Mucosa of stomach (tissue), 1 donor: ENCODE data around the gene DHCR24.

Experiments used
- H3K27me3 ChIP-seq: one replicate; pipeline ENCODE4 v1.7.0; 2013; ENCODE audit warnings: mild to moderate bottlenecking, low read length; ENCODE audit not compliant: control insufficient read depth, insufficient read depth
- H3K36me3 ChIP-seq: one replicate; pipeline ENCODE4 v1.7.0; 2013; ENCODE audit warnings: low read length; ENCODE audit not compliant: control insufficient read depth, insufficient read depth
- H3K4me1 ChIP-seq: one replicate; pipeline ENCODE4 v1.7.0; 2013; ENCODE audit warnings: mild to moderate bottlenecking, low read length; ENCODE audit not compliant: control insufficient read depth, insufficient read depth
- H3K4me3 ChIP-seq: one replicate; pipeline ENCODE4 v1.7.0; 2013; ENCODE audit warnings: low read length
- H3K9ac ChIP-seq: one replicate; pipeline ENCODE4 v1.7.0; 2013; ENCODE audit warnings: mild to moderate bottlenecking, low read length, moderate library complexity
- H3K9me3 ChIP-seq: one replicate; pipeline ENCODE4 v1.7.0; 2013; ENCODE audit warnings: mild to moderate bottlenecking, low read length, moderate library complexity; ENCODE audit not compliant: control insufficient read depth
- donor health status: Pancreatic carcinoma.

Gene DHCR24

DNA sequence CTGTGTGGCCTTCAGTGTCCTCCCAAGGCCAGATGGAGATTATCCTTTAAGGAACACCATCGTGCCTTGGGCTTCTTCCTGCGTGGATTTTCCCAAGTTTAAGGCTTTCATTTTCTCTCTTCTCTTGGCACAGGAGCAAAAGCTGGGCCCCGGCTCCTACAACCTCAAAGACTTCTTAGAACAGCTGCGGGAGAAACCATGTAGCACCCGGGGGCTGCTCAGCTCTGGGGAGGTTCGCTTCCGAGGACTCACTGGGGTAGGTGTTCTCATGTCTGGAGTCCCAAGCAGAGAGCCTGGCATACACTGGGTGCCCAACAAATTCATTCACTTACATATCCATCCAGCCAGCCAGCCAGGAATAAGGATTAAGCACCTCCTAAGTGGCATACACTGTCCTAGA is 79.2 kb downstream of the DHCR24 start:
- Histone ChIP-seq H3K9me3 (no peaks in the 10 kb centered on the region), H3K4me3 (no peak overlapping the region), H3K9ac (no peak overlapping the region), H3K36me3 (no peaks in the 10 kb centered on the region), H3K4me1 (peaks cover 45% of the 10 kb centered on the region), H3K27me3 (no peaks in the 10 kb centered on the region)

- H3K9ac ChIP-seq, result no peak overlapping the region
- peaks cover 45% of the 10 kb centered on the region for H3K4me1 ChIP-seq
- no peaks in the 10 kb centered on the region for H3K9me3 ChIP-seq
- no peaks in the 10 kb centered on the region for H3K27me3 ChIP-seq
- H3K4me3 ChIP-seq, result no peak overlapping the region
- no peaks in the 10 kb centered on the region for H3K36me3 ChIP-seq
These were observed 79.9 kb downstream of the DHCR24 start for GRCh38 chr1:54806931-54807611.

DNA sequence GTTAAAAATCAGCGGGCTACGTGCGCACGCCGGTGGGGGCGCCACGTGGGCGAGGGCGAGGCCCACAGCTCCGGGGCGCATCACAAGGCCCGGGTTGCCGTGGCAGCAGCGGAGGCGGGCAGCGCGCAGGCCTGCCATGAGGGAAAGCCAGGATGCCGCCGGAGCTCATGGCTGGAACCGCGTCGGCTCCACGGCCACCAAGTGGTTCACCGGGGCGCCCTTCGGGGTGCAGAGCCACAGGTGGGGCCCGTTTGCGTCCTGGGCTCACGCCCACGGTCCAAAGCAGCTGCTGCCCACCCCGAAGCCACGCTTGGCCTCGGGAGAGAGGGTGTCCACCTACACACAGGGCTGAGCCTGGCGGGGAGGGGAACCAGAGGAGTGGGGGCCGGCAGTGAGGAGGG is 81.0 kb downstream of the DHCR24 start:
- H3K36me3 ChIP-seq, result no peaks in the 10 kb centered on the region
- H3K9ac ChIP-seq, result no peak overlapping the region
- H3K4me3 ChIP-seq, result no peak overlapping the region
- H3K27me3 ChIP-seq, result peaks cover 6% of the 10 kb centered on the region
- H3K4me1 ChIP-seq, result peaks cover 55% of the 10 kb centered on the region
- H3K9me3 ChIP-seq, result no peaks in the 10 kb centered on the region

GRCh38 chr1:54805466-54805865 is 81.5 kb downstream of the DHCR24 start:
- H3K4me3 ChIP-seq, result no peak overlapping the region
- H3K9me3 ChIP-seq, result no peaks in the 10 kb centered on the region
- peaks cover 59% of the 10 kb centered on the region for H3K4me1 ChIP-seq
- H3K27me3 ChIP-seq, result peaks cover 6% of the 10 kb centered on the region
- H3K36me3 ChIP-seq, result no peaks in the 10 kb centered on the region
- H3K9ac ChIP-seq, result no peak overlapping the region

GRCh38 chr1:54804471-54805132 is 82.4 kb downstream of the DHCR24 start:
- Histone ChIP-seq H3K9ac (no peak overlapping the region), H3K36me3 (no peaks in the 10 kb centered on the region), H3K27me3 (peaks cover 6% of the 10 kb centered on the region), H3K4me1 (peaks cover 58% of the 10 kb centered on the region), H3K4me3 (no peak overlapping the region), H3K9me3 (no peaks in the 10 kb centered on the region)

DNA sequence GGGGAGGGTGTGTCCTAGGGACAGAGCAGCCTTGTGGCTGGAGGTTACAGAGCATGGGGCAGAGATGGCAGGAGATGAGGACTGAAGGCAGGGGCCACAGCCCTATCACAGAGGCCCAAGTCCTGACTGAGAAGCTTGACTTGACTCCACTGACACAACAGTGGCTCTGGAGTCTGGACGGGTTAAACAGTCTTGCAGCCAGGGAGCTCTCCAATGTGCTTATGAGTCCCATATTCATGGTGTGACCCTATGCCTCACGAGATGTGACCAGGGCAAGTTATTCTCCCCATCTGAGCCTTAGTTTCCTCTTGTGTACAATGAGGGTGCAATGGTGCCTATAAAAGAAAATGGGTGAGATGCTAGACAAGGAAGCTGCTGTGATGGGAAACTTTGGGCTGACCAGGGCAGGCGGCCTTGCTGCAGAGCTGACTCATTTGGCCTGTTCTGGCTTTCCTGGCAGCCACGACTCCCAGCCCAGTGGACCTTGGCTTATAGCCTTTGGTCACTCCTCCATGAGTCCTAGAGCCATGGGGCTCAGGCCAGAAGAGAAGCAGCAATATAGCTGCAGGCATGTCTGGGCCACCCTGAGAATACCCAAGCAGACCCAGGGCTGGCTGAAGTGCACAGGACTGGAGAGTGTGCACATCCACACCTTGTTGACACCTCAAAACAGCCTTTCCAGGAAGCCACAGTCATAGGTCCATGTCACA is 83.1 kb downstream of the DHCR24 start:
- peaks cover 59% of the 10 kb centered on the region for H3K4me1 ChIP-seq
- no peaks in the 10 kb centered on the region for H3K9me3 ChIP-seq
- no peak overlapping the region for H3K9ac ChIP-seq
- peaks cover 6% of the 10 kb centered on the region for H3K27me3 ChIP-seq
- no peaks in the 10 kb centered on the region for H3K36me3 ChIP-seq
- no peak overlapping the region for H3K4me3 ChIP-seq

DNA sequence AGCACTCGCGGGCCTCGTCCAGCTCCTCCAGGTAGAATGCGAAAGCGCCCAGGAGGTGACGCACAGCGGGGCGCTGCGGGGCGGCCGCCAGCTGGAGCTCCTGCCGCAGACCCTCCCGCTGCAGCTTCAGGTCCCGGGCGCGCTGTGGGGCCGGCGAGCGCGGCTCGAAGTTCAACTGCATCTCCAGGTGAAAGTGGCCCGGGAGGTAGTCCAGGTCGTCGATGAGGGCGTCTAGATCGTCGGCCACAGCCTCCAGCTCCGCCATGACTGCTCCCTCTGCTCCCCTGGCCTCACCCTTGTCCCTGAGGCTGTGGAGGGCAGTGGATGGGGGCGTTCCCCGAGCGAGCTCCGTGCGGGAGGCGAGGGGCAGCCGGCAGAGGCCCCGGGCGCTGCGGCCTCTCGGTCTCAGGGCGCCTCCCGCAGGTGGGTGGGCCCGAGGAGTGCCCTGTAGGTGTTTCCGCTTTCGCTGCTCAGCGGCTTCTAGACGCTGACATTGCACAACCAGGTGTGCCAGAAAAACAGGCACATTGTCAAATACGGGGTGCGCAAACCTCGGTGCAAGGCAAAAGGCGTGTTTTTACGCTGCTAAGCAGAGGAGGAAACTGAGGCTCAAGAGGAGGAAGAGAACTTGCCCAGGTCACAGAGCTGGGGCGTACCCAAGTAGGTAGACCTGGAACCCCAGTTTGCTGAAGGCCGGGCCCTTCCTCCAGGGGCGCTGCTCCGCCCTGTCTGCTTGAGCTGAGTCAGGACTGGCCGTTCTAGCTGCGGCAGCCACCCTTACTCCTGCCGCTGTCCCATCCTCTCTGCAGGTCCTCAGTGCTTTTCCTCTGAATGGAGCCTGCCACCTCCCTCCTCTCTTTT is 85.9 kb downstream of the DHCR24 start, which contains the start of gene TTC22:
Gene TTC22 (minus strand): TSS at position 425 of the 861 bp plus-strand sequence. CDS start 160 bp downstream, at position 265.
- Histone ChIP-seq H3K4me3 (peak within 1 kb of the TSS; percentile 82), H3K9me3 (no peaks in the 10 kb centered on the region), H3K4me1 (peaks cover 62% of the 10 kb centered on the region), H3K36me3 (no peaks in the 10 kb centered on the region), H3K9ac (peak within 1 kb of the TSS; percentile 72), H3K27me3 (peaks cover 6% of the 10 kb centered on the region)

GRCh38 chr1:54800041-54800898 is 86.7 kb downstream of the DHCR24 start:
- H3K27me3 ChIP-seq, result peaks cover 6% of the 10 kb centered on the region
- H3K4me3 ChIP-seq, result peak overlapping the region; percentile 82
- H3K9me3 ChIP-seq, result no peaks in the 10 kb centered on the region
- no peaks in the 10 kb centered on the region for H3K36me3 ChIP-seq
- peak overlapping the region; percentile 72 for H3K9ac ChIP-seq
- H3K4me1 ChIP-seq, result peaks cover 62% of the 10 kb centered on the region
